Lung microvascular endothelial cell (primary cell): Measurements from ENCODE around the gene MSH6. TPM values are rescaled to one million over a fixed set of nuclear protein-coding genes. Genes with fewer than 3 reads are reported as not detected.
"Not testable (repeated sequence)": the region's sequence is repeated elsewhere in the genome, so short reads cannot be mapped to it uniquely, and the experiment has no call there.

ENCODE experiments used
- DNase-seq, 2 donors: peaks; one replicate each; pipeline versions ENCODE4 v3.0.0 to v3.0.0-alpha.2; 2010; ENCODE audit warnings: low read depth in 2 of 2
- total RNA-seq: library from RNA; depleted of rRNA; stranded (reverse); fragments of >200 nt; gene quantifications from 2 replicates; pipeline ENCODE4 v1.2.1, GENCODE V29; 2014

Gene MSH6
- total RNA-seq, 1 donor from 2014 or later = 13.5 TPM

DNA sequence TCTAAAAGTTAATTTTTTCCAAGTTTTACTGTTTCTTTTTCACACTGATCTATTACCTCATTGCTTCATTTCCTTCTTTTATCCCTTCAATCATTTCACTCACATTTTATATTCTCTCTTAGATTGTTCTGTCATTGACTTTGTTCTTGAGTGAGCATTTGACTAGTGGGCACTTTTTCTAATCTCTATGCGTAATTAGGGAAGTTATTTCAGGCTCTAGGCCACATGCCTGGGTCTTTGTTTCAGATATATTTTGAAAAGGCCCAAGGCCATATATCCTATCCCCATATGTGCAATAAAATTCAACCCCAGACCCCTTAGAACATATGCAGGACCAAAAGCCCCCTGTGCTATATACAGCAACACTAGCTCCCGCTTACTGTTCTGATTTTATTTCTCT is 61.2 kb downstream of the MSH6 start:
- no peak for DNase-seq

DNA sequence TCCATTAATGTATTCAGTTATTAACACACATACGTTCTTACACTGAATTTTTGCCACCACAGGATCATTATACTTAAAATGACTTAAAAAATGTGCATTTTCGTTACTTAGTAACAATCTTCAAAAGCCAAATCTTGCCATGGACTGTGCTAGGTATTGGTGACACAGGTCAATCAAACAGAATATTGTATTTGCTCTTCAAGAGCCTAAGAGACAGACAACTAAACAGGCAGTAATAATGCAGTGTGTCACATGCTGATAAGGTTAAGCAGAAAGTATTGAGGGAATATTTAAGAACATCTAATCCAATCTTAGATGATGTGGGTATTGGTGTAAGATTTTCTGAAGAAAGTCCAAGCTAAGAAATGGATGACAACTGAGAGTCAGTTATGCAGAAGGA is 66.4 kb downstream of the MSH6 start:
- no peak for DNase-seq

DNA sequence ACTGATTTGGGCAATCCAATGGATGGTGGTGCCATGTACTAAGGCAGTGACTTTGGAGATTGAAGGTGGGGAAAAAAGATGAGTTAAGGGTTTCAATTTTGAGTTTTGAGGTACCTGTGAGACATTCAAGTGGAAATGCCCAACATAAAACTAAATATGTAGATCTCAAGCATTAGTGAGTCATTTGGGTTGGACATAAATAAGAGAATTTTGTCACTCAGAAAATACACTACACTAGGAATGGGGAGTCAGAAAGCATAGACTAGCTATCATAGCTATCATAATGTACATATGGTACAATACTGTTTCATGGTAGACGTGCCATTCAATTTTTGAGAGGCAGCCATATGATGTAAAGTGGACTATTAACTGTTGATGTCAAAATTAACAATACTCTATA is 67.3 kb downstream of the MSH6 start:
- DNase-seq = no peak

DNA sequence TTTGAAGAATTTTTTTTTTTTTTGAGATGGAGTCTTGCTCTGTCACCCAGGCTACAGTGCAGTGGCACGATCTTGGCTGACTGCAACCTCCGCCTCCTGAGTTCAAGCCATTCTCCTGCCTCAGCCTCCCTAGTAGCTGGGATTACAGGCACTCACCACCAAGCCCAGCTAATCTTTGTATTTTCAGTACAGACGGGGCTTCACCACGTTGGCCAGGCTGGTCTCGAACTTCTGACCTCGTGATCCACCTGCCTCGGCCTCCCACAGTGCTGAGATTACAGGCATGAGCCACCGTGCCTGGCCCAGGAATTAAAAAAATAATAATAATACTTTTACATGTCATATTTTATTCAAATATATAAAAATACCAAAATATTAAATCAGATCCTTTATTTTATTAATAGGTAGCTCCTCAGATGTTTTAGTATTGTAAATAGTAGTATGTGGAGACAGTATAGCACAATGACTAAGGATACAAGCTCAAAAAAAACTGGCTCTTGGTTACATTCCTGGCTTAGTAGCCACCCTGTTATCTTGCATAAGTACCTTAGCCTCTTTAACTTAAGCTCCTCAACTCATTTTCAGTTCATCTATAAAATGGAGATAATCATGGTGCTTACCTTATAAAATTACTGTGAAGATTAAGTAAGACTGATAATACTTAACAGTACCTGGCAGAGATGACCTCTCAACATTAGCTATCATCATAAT is 70.3 kb downstream of the MSH6 start:
- not testable (repeated sequence) for DNase-seq

Other genes starting within 250 kb of the MSH6 start
- gene KCNK12, start 212.2 kb upstream of the MSH6 start, total RNA-seq = not detected in 2 replicates
- 58.6 and 67.9 TPM in 2 replicates for gene FBXO11, start 123.4 kb downstream of the MSH6 start, total RNA-seq